ENCODE data around the gene STXBP4. TPM values are rescaled to one million over a fixed set of nuclear protein-coding genes. Genes with fewer than 3 reads are reported as not detected.

The STXBP4 gene
- total and polyA plus RNA-seq, 7 experiments from 2014 or later: 3.2 to 12.1 (median 8.6) TPM

DNA sequence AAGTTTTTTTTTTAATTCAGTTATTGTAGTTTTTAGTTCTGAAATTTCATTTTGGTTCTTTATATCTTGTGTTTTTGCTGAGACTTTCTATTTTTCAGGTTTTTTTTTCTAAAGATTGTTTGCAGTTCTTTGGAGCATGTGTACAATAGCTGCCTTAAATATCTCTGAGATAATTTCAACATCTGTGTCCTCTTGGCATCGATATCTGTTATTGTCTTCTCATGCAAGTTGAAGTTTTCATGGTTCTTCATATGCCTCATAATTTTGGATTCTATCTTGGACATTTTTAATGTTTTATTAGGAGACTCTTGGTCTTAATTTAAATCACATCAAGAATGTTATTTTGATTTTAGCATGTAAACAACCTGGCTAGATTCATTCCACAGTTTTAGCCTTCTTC is 22.9 kb upstream of the STXBP4 start:
- CTCF ChIA-PET: no interaction called here
- Histone ChIP-seq H3K36me3 (ENCODE audit: control insufficient read depth in 2 of 3, insufficient read depth in 3 of 3, low read length in 3 of 3) (no peaks in the 10 kb centered on the region), H3K27me3 (ENCODE audit: control insufficient read depth in 2 of 2, insufficient read depth in 2 of 2, low read length in 2 of 2) (no peaks in the 10 kb centered on the region), H3K9me3 (ENCODE audit: control insufficient read depth in 2 of 3, low read length in 3 of 3) (no peaks in the 10 kb centered on the region), H3K4me3 (ENCODE audit: low read length) (no peak overlapping the region), H3K4me1 (ENCODE audit: control insufficient read depth in 2 of 2, insufficient read depth in 2 of 2, low read length in 2 of 2) (no peaks in the 10 kb centered on the region), H3K27ac (ENCODE audit: low read depth, low read length) (no peak overlapping the region)
- POLR2A ChIA-PET: no interaction called here
- peaks cover 6 to 33% (median 7%) of the 10 kb centered on the region in 5 donors for H3K27me3 Mint-ChIP-seq
- intact Hi-C loops (cut with micrococcal nuclease): no loop called here
- no peak overlapping the region for H3K27ac Mint-ChIP-seq
- peaks cover 0 to 4% (median 0%) of the 10 kb centered on the region in 11 donors for H3K9me3 Mint-ChIP-seq
- H3K4me1 Mint-ChIP-seq: peaks cover 0 to 6% (median 2%) of the 10 kb centered on the region in 7 donors
- no peak for DNase-seq
- H3K36me3 Mint-ChIP-seq: peaks cover 0 to 7% (median 0%) of the 10 kb centered on the region in 5 donors
- H3K4me3 Mint-ChIP-seq: no peak overlapping the region
- no peak for ATAC-seq

DNA sequence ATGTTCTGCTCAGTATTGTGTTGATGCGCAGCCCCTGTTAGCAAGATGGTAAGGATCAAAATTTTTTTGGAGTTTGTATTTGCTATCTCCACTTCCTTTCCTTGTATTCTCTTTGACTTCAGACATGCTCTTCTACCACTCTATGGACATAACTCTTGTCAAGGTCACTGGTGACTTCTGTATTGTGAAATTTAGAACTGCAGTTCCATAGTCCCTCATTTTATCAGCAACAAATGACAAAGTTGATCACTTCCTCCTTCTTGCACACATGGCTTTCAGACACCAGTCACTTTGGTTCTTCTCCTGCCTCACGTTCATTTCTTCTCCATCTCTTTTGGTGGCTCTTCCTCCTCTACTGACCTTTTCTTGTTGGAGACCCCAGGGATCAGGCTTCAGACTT is 21.2 kb upstream of the STXBP4 start:
- Histone ChIP-seq H3K27ac (ENCODE audit: low read depth, low read length) (no peak overlapping the region), H3K36me3 (ENCODE audit: control insufficient read depth in 2 of 3, insufficient read depth in 3 of 3, low read length in 3 of 3) (no peaks in the 10 kb centered on the region), H3K4me1 (ENCODE audit: control insufficient read depth in 2 of 2, insufficient read depth in 2 of 2, low read length in 2 of 2) (no peaks in the 10 kb centered on the region), H3K4me3 (ENCODE audit: low read length) (no peak overlapping the region), H3K9me3 (ENCODE audit: control insufficient read depth in 2 of 3, low read length in 3 of 3) (no peaks in the 10 kb centered on the region), H3K27me3 (ENCODE audit: control insufficient read depth in 2 of 2, insufficient read depth in 2 of 2, low read length in 2 of 2) (no peaks in the 10 kb centered on the region)
- ChIA-PET POLR2A (no interaction called here), CTCF (no interaction called here)
- Mint-ChIP-seq H3K27ac (no peak overlapping the region), H3K4me1 (peaks cover 0 to 6% (median 2%) of the 10 kb centered on the region in 7 donors), H3K9me3 (peaks cover 0 to 4% (median 0%) of the 10 kb centered on the region in 11 donors), H3K27me3 (peaks cover 6 to 33% (median 7%) of the 10 kb centered on the region in 5 donors), H3K4me3 (no peak overlapping the region), H3K36me3 (peaks cover 0 to 14% (median 5%) of the 10 kb centered on the region in 5 donors)
- no peak for ATAC-seq
- no peak for DNase-seq
- intact Hi-C loops (cut with micrococcal nuclease): no loop called here

DNA sequence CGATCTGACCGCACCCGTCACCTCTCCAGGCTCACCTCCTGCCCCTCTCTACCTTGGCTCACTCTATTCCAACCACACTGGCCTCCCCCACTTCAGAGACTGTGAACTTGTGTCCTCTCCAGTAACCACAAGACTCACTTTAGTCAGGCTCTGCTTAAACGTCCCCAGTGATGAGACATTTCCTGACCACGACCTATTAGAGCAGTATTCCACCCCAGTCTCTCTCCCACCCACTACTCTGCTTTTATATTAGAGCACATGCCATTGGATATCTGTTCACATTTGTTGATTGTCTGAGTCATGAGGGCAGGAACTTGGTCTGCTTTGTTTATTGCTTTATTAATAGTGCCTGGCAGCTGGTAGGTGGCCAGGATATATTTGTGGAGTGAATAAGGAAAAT is 20.2 kb upstream of the STXBP4 start:
- Histone ChIP-seq H3K36me3 (ENCODE audit: control insufficient read depth in 2 of 3, insufficient read depth in 3 of 3, low read length in 3 of 3) (no peaks in the 10 kb centered on the region), H3K27me3 (ENCODE audit: control insufficient read depth in 2 of 2, insufficient read depth in 2 of 2, low read length in 2 of 2) (no peaks in the 10 kb centered on the region), H3K27ac (ENCODE audit: low read depth, low read length) (no peak overlapping the region), H3K4me1 (ENCODE audit: control insufficient read depth in 2 of 2, insufficient read depth in 2 of 2, low read length in 2 of 2) (no peaks in the 10 kb centered on the region), H3K4me3 (ENCODE audit: low read length) (no peak overlapping the region), H3K9me3 (ENCODE audit: control insufficient read depth in 2 of 3, low read length in 3 of 3) (no peaks in the 10 kb centered on the region)
- Mint-ChIP-seq H3K4me3 (no peak overlapping the region), H3K27me3 (peaks cover 6 to 33% (median 7%) of the 10 kb centered on the region in 5 donors), H3K4me1 (peaks cover 0 to 6% (median 2%) of the 10 kb centered on the region in 7 donors), H3K36me3 (peaks cover 0 to 14% (median 5%) of the 10 kb centered on the region in 5 donors), H3K27ac (no peak overlapping the region), H3K9me3 (peaks cover 0 to 4% (median 0%) of the 10 kb centered on the region in 11 donors)
- ChIA-PET CTCF (no interaction called here), POLR2A (no interaction called here)
- DNase-seq: no peak
- intact Hi-C loops (cut with micrococcal nuclease): no loop called here
- no peak for ATAC-seq

DNA sequence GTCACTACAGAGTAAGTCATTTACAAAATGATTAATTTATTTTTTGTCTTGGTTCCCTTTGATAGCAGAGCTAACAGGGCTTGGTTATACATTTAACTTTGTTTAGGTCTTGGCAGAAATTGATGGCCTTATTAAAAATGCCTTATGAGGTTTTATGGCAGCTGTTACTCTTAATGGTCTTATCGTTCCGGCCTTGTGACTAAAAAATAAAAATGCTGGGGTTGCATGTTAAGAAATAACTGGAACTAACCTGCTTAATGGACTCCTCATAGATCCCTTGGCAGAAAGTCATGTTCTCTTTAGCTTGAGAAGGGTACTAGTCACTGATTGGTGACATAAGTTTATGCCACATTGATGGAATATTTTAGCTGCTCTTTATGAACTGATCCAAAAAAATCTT is 18.4 kb upstream of the STXBP4 start:
- Mint-ChIP-seq H3K36me3 (peaks cover 0 to 14% (median 5%) of the 10 kb centered on the region in 5 donors), H3K4me1 (peaks cover 0 to 6% (median 2%) of the 10 kb centered on the region in 7 donors), H3K27ac (no peak overlapping the region), H3K4me3 (no peak overlapping the region), H3K27me3 (peaks cover 6 to 25% (median 7%) of the 10 kb centered on the region in 5 donors), H3K9me3 (peaks cover 0 to 4% (median 0%) of the 10 kb centered on the region in 11 donors)
- ATAC-seq (no peak), DNase-seq (no peak)
- no peak overlapping the region for H3K27ac ChIP-seq (ENCODE audit: low read depth, low read length)
- POLR2A ChIA-PET: no interaction called here
- no peaks in the 10 kb centered on the region for H3K4me1 ChIP-seq (ENCODE audit: control insufficient read depth in 2 of 2, insufficient read depth in 2 of 2, low read length in 2 of 2)
- H3K27me3 ChIP-seq (ENCODE audit: control insufficient read depth in 2 of 2, insufficient read depth in 2 of 2, low read length in 2 of 2): no peaks in the 10 kb centered on the region
- H3K36me3 ChIP-seq (ENCODE audit: control insufficient read depth in 2 of 3, insufficient read depth in 3 of 3, low read length in 3 of 3): no peaks in the 10 kb centered on the region
- intact Hi-C loops (cut with micrococcal nuclease): no loop called here
- H3K9me3 ChIP-seq (ENCODE audit: control insufficient read depth in 2 of 3, low read length in 3 of 3): no peaks in the 10 kb centered on the region
- H3K4me3 ChIP-seq (ENCODE audit: low read length): no peak overlapping the region
- CTCF ChIA-PET: no interaction called here

DNA sequence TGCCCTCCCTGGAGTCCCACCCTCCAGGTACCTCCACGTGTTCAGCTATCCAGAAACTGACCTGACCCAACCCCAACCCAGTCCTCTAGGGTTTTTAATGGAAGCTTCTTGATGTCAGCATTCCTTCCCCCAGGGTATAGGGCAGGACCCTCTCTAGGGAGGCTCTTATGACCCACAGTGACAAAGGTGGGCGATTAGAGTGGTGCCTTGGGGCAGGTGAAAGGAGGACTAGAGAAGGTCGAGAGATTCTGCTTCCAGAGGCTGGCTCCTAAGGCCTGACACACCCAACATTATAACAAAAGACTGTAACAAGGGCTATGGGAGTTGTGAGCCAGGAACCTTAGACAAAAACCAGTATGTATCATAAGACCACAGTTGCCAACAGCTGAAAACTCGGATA is 17.3 kb upstream of the STXBP4 start:
- H3K27me3 ChIP-seq (ENCODE audit: control insufficient read depth in 2 of 2, insufficient read depth in 2 of 2, low read length in 2 of 2): no peaks in the 10 kb centered on the region
- no peak overlapping the region for H3K27ac Mint-ChIP-seq
- intact Hi-C loops (cut with micrococcal nuclease): no loop called here
- peaks cover 0 to 19% (median 0%) of the 10 kb centered on the region in 5 donors for H3K27me3 Mint-ChIP-seq
- H3K4me3 ChIP-seq (ENCODE audit: low read length): no peak overlapping the region
- H3K36me3 ChIP-seq (ENCODE audit: control insufficient read depth in 2 of 3, insufficient read depth in 3 of 3, low read length in 3 of 3): no peaks in the 10 kb centered on the region
- H3K4me3 Mint-ChIP-seq: no peak overlapping the region
- DNase-seq (no peak), ATAC-seq (no peak)
- no peaks in the 10 kb centered on the region for H3K9me3 ChIP-seq (ENCODE audit: control insufficient read depth in 2 of 3, low read length in 3 of 3)
- peaks cover 0 to 14% (median 5%) of the 10 kb centered on the region in 5 donors for H3K36me3 Mint-ChIP-seq
- H3K4me1 ChIP-seq (ENCODE audit: control insufficient read depth in 2 of 2, insufficient read depth in 2 of 2, low read length in 2 of 2): no peaks in the 10 kb centered on the region
- peaks cover 0 to 4% (median 0%) of the 10 kb centered on the region in 11 donors for H3K9me3 Mint-ChIP-seq
- ChIA-PET POLR2A (no interaction called here), CTCF (no interaction called here)
- H3K27ac ChIP-seq (ENCODE audit: low read depth, low read length): no peak overlapping the region
- peaks cover 0 to 4% (median 2%) of the 10 kb centered on the region in 7 donors for H3K4me1 Mint-ChIP-seq

DNA sequence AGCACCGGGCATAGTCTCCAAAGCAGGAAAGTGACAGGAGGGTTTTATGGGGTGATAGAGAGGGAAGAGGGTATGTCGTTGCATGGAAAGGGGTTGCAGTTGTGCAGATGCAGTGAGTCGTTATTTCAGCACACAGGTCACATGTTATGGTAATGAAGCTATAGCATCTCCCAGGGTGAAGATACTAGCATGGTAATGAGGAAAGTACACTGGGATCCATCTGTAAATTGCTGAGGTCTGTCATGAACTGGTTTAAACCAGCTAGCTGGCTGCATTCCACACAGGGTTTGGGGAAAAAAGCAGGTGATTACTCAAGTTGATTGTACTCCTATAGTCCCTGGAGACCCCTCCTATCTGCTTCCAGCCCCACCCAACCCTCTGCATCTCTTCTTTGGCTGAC is 11.8 kb upstream of the STXBP4 start:
- Mint-ChIP-seq H3K9me3 (no peaks in the 10 kb centered on the region), H3K36me3 (peaks cover 14 to 31% (median 17%) of the 10 kb centered on the region in 5 donors), H3K4me1 (peaks cover 0 to 9% (median 0%) of the 10 kb centered on the region in 7 donors), H3K27me3 (no peaks in the 10 kb centered on the region), H3K27ac (peak overlapping the region in 5 of 9 donors; percentile 9 to 69 (median 36)), H3K4me3 (no peak overlapping the region)
- H3K4me1 ChIP-seq (ENCODE audit: control insufficient read depth in 2 of 2, insufficient read depth in 2 of 2, low read length in 2 of 2): no peaks in the 10 kb centered on the region
- DNase-seq (no peak), ATAC-seq (no peak)
- ChIA-PET CTCF (no interaction called here), POLR2A (no interaction called here)
- intact Hi-C loops (cut with micrococcal nuclease): no loop called here
- H3K36me3 ChIP-seq (ENCODE audit: control insufficient read depth in 2 of 3, insufficient read depth in 3 of 3, low read length in 3 of 3): peaks cover 0 to 27% (median 7%) of the 10 kb centered on the region in 3 experiments
- H3K27me3 ChIP-seq (ENCODE audit: control insufficient read depth in 2 of 2, insufficient read depth in 2 of 2, low read length in 2 of 2): no peaks in the 10 kb centered on the region
- H3K4me3 ChIP-seq (ENCODE audit: low read length): no peak overlapping the region
- H3K27ac ChIP-seq (ENCODE audit: low read depth, low read length): no peak overlapping the region
- H3K9me3 ChIP-seq (ENCODE audit: control insufficient read depth in 2 of 3, low read length in 3 of 3): no peaks in the 10 kb centered on the region

DNA sequence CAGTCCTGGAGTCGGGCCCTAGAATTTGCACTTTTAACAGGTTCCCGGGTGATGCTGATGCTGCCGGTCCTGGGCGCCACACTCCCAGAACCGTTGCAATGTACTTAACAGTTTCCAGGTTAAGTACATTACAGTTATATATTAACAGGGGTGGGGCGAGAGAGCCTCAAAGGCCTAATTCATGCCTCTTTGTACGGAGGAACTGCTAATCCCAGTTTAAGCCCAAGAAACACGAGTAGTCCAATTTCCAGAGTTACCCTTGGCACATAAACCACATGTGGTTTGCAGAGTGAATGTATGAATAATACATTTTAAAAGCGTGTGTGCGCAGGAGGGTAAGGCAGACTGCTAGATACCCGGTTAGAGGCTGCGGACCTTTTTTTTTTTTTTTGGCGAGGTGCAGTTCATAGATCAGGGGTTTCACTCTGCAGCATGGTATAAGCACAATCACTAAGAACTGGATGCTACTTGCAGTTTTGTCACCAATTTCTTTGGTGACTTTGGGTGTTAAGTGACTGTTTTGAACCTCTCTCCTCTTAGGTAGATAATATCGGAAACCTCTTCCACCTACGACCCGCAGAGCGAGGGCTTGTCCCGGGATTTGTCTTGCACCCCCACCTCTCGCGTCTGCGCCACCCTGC is 824 bp upstream of the STXBP4 start:
- POLR2A ChIA-PET: interaction anchor here (1.0 kb wide), 1 partner anchor 9 kb away, joined by 3 read pairs; no protein-coding TSS in a partner anchor

More for the DNA sequence above, 824 bp upstream of the STXBP4 start:
- intact Hi-C loops (cut with micrococcal nuclease): loop anchor here (1.0 to 10.0 kb wide), 9 partner anchors 26 to 784 kb away; partner anchors contain the start of genes HLF (in 2 of the 2) and PCTP (in 1 of the 2)
- H3K9me3 Mint-ChIP-seq: no peaks in the 10 kb centered on the region
- ATAC-seq (peak; percentile 21), DNase-seq (peak in 2 of 9 donors; percentile 0 to 46)
- Histone ChIP-seq H3K9me3 (ENCODE audit: control insufficient read depth in 2 of 3, low read length in 3 of 3) (no peaks in the 10 kb centered on the region), H3K27me3 (ENCODE audit: control insufficient read depth in 2 of 2, insufficient read depth in 2 of 2, low read length in 2 of 2) (no peaks in the 10 kb centered on the region), H3K4me3 (ENCODE audit: low read length) (peak overlapping the region; percentile 98), H3K4me1 (ENCODE audit: control insufficient read depth in 2 of 2, insufficient read depth in 2 of 2, low read length in 2 of 2) (peaks cover 8 to 15% of the 10 kb centered on the region in 2 donors), H3K36me3 (ENCODE audit: control insufficient read depth in 2 of 3, insufficient read depth in 3 of 3, low read length in 3 of 3) (peaks cover 0 to 28% (median 8%) of the 10 kb centered on the region in 3 experiments), H3K27ac (ENCODE audit: low read depth, low read length) (peak overlapping the region; percentile 85)
- CTCF ChIA-PET: interaction anchor here (0.7 kb wide), 1 partner anchor 59 kb away, joined by 3 read pairs; no protein-coding TSS in a partner anchor
- peaks cover 0 to 10% (median 3%) of the 10 kb centered on the region in 5 donors for H3K36me3 Mint-ChIP-seq
- peaks cover 5 to 41% (median 30%) of the 10 kb centered on the region in 7 donors for H3K4me1 Mint-ChIP-seq
- H3K27me3 Mint-ChIP-seq: no peaks in the 10 kb centered on the region
- no peak overlapping the region for H3K27ac Mint-ChIP-seq
- H3K4me3 Mint-ChIP-seq: no peak overlapping the region
